HG03442 (cell line): ENCODE measurements around the gene NR3C2.
A peak's percentile ranks its signal among the peaks of the same experiment; 100 is the strongest.

ENCODE experiments used
- ATAC-seq: cut with Tn5 transposase; IDR thresholded peaks from one replicate; pipeline ENCODE4 v1.9.1; 2021; ENCODE audit warnings: mild to moderate bottlenecking, moderate library complexity; ENCODE audit not compliant: unreplicated experiment

Gene NR3C2

DNA sequence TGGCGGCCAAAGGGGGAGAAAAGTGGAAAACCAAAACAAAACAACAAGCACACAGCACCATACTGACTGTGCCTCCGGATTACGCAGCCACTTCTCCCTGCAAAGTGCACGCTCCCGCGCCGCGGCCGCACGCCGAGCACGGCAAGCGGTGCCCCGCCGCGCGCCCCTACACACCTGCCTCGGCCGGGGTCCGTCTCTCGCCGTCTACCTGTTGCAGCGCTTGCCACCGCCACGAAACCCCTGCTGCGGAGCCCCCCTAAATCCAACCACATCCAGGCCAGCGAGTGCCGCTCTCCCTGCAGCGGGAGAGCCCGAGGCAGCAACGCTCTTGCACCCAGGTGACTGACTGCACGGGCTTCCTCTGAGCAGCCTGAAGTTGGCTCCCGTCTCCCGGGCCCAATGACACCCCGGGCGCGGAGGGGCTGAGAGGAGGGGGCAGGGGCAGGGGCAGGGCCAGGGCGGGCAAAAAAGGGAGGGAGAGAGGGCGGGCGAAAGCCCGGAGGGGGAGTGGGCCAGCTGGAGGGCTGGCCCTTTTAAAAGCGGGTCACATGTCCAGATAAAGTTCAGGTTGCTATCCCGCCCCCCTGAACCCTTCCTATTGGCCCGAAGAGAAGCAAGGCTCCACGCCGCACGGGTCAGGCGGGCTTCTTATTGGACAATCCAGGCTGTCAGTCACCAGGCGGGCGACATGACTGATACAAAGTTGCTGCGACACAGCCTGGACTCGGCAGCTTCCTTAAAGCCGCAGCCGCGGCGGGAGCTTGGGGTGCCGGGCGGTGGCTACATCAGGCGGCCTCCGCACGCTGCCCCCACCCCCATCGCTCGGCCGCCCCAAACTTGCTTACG, at the start of gene NR3C2:
Gene NR3C2 (minus strand): TSS at position 429 of the 846 bp plus-strand sequence.
- peak; percentile 98 for ATAC-seq

DNA sequence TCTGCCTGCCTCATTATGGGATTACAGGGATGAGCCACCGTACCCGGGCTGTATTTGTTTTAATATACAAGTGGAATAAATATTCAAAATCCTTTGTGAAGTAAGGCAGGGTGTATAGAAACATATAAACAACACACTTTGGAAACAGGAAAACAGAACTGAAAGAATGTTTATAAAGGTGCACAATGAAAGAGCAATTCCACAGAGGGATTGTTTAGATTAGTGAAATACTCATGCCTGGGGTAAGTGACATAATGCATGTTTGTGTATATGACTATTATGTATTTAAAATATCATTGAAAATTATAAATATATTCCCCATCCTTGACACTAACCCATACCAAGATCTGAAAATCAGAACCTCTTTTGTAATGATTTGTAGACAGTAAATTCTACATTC, 45.0 kb upstream of the NR3C2 start:
- no peak for ATAC-seq

DNA sequence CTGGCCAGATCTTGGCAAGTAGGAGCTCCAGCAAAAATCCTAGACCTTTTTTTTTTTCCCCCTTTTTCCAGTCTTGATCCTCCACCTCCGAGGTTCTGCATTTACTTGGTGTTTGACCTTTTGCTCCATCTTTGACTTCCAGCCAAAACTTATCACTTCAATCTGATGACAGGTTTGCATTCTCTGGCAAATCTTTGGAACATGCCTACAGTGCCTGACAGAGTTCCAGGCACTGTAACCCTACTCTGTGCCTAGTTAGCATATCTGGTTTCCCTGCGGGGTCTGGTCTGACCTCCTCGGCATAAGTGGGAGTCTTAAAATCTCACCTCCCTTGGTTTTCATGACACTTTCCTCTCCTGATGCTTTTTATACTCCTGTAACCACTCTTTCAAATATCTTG, 39.4 kb upstream of the NR3C2 start:
- no peak for ATAC-seq

DNA sequence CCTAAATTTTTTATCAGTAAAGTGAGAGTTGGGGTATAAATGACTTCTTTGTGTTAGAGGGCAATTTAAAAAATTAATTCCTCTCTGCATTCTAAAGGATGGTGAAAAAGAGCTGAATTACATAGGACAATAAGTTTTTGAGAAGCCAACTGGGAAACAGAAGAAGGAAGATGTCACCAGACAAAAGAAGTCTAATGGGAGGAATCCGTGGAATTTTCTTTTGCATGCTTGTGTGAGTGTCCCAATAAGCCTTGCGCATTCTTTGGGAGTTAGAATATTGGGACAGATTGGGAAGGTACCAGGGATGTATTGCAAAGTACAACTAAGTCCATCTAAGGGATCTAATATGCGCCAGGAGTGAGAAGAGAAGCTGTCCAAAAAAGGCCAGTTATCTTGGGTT, 35.1 kb upstream of the NR3C2 start:
- ATAC-seq = no peak

DNA sequence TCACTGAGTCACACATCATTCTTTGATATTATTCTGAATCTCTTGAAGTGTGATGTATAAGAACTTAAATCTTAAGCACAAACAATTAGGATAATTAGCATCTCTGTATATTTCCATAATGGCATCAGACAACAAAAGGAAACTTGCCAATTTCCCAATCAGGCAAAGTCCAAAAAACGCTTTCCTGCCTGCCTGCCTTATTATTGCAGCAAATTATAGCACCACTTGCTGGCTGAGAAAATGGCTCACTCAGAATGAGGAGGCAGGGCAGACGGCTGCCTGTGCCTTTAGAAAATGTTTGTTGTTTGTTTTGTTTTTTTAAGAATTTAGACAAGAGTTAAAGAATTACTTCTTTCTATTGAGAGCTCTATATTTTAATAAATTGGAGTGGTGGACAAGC, 27.7 kb upstream of the NR3C2 start:
- ATAC-seq = no peak

DNA sequence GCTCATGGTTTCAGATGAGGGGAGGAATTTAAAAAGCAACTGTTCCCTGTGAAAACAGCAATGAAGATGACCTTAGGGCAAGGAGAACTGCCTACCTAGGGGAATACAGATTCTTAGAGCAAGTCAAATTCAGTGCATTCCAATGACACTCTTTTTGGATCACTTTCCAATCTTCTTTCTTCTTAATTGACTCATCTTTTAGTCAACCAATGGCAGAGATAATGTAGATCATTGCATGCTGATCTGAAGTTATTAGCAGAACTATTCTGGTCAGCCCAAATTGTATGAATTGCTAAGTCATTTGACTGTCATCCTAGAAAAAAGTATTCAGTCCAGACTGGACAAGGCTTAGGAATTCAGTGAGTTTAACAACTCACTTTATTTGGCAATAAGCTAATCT, 12.6 kb upstream of the NR3C2 start:
- ATAC-seq = no peak

DNA sequence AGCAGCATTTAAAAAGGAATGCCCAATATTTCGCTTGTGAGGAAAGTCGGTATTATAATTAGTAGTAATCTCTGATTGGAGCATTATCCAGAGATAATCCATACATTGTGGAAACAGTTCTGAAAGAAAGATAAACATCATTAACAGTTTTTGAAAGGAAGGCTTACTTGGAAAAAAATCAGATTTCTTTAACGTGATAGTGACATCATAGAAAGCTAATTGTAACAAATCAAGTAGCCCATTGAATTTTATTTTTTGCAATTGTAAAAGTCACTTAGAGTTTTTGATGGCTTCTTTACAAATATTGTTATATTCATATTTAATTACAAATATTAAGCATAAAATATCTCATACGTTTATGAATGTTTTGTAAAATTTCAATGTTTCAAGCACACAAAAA, 11.6 kb upstream of the NR3C2 start:
- ATAC-seq = no peak

DNA sequence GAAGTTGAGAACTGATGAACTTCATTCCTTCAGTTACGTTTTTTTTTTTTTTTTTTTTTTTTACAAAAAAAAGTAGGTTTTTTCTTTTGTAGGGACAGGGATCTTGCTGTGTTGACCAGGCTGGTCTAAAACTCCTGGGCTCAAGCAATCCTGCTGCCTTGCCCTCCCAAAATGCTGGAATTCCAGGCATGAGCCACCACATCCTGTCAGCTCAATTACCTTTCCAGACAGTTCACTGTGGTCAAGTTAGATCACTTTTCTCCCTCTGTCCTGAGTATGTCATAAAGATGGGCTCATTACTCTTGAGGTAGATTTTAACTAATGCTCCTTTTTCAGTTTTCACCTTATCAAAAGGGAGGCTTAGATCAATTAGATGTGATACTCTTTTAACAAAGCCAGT, 10.8 kb upstream of the NR3C2 start:
- ATAC-seq = no peak

DNA sequence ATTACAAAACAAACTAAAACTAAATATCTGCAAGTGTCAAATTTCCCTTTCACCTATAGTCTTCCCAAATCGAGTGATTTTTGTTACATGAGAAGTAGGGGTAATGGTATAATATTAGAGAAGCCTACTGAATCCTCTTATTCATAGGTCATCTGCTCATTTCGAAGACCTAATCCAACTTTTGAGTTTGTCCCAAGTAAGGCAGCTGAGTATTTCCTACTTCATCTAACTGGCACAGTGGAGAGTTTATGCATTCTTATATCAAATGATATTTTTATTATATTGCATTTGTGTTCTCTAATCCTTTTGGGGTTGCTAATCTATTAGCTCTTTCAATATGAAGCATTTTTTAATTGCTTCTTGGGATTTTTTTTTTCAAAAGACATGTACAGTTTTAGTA, 7.7 kb upstream of the NR3C2 start:
- ATAC-seq = no peak

DNA sequence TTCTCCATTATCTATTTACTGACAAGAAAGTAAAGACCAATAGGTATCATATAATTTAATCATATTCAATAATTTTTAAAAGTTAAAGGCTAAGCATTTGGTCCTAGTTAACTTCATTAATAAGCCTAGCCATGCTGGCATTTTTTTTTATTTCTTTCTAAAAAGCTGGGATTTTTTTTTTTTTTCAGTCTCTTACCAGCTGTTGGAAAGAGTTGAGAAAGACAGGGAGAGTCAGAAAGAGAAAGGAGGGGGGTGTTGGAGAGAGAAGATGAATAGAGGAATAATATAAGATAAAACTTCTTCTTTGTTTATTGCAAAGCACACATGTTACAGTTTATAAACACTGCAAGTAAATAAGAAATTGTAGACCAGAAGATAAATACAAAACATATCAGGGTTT, 5.9 kb upstream of the NR3C2 start:
- ATAC-seq = no peak

DNA sequence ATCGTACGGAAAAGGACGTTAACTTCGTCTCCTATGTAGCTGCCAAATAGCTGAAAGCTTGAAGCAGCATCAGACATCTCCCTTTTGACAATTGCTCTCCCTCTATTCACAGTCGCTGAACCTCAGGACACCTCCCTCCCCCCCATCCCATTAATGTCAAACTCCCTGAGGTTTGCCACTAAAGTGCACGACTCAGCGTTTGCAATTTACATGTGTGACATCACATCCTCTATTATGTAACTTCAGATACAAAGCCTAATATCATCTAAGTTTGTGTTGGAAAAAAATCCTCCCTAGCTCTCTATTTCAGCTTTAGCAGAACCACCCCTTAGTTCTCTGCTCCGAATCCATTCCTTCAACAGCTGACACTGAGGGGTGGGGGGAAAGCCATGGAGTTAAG, 5.5 kb upstream of the NR3C2 start:
- no peak for ATAC-seq

DNA sequence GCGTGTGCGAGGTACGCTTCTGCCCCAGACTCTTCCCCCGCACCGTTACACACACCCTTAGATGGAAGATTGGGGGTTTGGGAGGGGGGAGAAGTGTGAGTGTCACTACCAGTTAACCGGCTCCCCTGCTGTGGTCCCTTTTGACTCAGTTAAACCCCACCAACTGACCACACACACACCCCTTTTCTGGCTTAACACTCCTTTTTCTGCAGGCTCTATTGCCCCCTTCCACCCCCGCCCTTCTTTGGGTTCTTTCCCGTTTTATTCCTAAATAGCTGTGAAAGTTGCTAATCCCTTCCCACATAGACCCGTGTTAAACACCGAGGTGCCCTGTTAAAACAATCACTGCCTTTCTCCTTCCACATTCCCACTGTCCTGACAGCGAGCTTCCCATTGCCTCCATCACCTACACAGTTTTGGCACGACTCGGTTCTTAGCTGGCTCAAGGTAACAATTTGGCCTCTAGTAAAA, 3.7 kb upstream of the NR3C2 start:
- ATAC-seq = no peak

DNA sequence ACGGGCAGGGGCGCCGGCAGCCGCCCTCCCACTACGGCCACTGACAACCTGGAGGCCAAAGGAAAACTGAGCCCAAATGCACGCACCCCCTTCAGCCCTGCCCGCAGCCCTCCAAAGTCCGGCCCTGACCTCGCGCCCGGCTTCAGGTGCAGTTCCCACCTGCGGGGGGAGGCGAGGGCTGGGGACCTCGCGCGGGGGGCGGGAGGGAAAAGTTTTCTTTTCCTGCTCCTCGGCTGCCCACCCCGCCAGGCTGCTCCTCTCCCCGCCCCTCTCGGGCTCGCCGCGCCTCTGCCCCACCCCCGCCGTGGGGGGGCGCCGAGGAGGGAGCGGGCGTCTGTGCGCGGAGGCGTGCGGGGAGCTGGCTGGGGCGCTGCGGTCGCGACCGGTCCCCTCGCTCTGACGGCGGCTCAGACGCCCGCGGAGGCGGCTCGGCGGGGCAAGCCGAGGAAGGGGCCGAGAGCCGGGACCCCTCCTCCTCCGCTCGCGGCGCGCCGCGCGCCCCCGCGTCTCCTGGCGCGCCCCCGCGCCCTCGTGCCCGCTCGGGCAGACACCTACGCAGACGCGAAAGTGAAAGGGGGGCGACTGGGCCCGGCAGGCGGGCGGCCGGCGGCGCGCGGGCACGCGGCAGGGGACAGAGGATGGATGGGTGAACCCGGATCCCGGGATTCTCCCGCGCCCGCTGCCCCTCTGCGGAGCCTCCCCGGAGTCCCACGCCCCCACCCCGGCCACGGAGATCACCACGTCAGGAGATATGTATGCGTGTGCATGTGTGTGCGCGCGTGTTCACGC, 3.1 kb upstream of the NR3C2 start:
- ATAC-seq = no peak

DNA sequence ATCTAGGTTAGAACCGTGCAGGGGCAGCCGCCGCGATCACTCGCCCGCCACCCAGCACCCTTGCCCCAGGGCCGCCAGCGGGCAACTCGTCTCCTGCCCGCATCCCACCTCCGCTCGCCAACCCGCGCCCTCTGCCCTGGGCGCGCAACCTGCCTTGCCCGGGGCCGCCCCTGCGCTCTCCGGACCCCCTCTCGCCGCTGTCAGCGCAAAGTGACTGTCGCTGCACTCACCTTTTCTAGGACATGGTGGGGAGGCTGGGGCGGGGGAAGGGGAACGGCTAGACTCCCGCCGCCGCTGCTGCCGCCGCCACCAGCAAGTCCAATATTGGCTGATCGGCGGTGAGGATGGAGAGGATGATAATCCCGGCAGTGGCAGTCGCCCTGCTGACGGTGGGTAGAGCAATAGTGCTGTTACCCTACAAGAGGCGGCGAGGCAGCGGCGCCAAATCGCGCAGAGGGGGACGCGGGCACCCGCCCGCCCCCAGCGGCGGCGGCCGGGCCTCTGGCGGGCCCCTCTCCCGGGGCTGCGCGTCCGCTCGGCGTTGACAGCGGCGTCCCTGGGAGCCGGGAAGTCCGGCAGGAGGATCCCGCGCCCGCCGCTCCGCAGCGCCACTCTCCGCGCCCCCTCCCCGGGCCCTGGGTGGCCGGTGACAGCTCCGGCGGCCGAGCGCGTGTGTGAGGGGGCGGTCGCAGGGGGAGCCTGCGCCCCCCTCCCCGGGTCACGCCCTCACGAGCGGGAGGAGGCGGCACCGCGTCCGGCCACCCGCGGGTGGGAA, 2.3 kb upstream of the NR3C2 start:
- no peak for ATAC-seq

DNA sequence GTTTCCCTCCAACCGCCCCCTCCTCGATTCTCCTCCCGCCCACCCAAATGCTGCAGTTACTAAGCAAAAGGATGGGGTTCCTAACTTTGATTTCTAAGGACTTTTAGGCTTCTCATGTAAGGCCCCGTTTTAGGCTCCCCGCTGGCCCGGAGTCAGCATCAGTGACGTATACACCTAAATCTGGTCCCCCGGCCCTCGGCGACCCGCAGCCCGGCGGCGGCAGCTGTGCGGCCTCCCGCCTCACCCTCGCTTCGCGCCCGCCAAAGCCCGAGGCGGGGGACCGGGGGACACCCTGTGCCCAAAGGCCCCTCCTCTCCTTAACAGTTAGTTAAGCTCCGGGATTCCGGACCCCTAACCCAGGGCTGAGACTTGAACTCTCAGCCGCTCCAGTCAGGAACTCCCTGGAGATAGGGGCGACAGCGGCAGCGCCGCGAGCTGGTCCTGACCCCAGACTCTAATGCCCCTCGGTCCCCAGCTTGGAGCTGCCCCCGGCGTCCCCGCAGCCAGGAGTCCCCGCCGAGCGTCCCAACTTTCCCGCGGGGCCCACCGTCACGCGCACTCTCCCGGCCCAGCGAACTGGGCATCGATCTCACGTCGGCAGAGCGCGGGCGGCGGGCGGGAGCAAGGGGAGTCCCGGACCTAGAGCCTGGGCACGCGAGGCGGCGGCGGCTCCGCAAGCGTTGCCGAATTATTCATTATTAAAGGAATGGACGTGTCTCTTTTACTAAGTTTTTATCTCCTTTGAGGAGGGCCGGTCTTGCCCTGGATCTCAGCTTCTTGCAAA, 1.5 kb upstream of the NR3C2 start:
- ATAC-seq = no peak

DNA sequence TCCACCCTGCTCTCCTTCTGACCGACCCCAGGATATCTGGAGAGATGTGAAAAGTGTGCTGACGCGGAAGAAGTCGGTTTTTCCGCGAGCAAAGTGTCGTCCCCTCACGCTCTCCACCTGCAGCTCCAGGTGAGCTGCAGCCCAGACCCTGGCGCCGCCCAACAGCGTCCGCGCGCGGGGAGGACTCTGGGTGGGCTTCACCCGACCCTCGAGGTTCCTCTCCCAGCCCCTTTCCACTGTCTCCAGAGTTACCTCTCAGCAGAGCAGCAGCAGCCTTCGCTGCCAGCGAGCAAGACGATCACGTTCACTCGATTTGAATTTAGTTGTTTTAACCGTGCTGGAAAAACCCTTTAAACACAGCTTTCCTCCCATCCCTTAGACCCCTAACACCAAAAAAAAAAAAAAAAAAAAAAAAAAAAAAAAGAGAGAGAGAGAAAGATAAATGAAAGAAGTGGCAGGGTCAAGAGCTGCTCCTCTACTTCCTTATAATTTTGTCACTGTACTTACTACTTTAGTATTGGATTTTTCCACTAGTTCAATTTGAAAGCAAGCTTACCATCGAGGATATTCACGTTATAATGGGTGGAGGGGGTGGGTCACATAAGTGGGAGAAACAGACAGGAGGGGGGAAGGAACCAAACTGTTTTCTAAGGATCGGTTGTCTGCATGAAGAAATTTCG, 758 bp upstream of the NR3C2 start:
- ATAC-seq = no peak

DNA sequence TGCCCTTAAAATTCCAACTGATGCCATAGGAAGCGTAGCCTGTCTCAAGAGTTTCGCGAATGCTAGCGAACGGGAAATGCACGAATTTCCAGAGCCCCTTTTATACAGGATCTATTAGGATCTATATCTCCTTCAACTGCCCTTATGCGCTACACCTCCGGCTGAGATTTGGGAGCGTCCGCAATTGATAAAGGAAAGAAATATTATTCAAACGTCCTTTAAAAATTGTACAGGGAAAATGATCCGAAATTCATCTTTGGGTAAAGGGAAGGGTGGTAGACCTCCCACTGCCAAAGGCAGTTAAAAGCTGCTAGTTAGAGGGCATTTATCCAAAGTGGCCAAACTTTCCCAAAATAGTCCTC, 609 bp downstream of the NR3C2 start:
- ATAC-seq = no peak

DNA sequence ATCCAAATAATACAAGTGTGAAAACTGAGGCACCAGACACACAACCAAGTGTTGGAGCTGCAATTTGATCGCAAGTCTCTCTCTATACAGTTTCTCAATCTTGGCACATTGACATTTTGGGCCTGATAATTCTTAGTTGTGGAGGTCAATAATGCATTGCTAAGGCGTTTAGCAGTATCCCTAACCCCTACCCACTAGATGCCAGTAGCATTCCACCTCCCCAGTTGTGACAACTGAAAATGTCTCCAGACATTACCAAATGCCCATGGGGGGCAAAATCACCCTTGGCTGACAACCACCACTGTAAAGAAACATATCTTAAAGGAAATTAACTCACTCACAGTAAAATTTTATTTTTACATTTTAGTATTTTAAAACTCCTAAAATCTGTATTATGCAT, 4.2 kb downstream of the NR3C2 start:
- no peak for ATAC-seq

DNA sequence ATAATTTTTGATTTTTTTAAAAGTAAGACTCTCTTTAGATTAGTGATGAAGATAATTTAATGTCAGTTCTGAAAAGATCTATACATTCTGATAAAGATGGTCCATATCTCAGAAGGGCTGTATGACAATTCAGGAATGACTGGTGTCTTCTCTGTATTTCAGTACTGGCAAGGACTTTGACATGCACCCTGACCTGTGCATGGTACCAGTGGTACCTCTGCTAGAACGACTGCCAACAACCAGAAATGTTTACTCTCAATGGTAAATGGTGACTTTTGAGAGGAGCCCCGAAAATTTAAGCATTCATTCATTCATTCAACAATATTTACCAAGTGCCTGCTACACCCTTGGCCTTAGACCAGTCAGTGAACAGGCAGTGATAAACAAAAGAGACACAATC, 4.8 kb downstream of the NR3C2 start:
- ATAC-seq = no peak

DNA sequence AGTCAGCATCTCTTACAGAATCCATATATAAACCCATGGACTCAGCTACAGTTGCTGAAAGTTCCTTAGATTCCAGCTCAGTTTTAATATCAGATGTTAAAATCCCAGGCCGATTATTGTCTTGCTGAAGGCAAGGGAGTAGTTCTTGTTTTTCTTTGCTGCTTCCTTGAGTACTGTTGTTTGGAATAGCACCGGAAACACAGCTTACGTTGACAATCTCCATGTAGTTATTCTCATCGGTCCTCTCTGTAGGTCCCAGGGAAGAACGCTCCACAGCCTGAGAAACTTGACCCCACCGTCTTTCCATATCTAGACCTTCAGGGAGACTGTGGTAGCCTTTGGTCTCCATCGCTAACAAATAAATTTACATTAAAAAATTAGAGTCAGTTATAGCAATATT, 5.7 kb downstream of the NR3C2 start:
- ATAC-seq = no peak
